Nephron (organoid): ENCODE data around the gene ATAD2B.
"Not testable (repeated sequence)": the region's sequence is repeated elsewhere in the genome, so short reads cannot be mapped to it uniquely, and the experiment has no call there.

Experiments
- H3K27ac Mint-ChIP-seq, 3 experiments: 2 replicates each; pipeline ENCODE4 v1.8.0; 2020; ENCODE audit warnings: mixed read lengths in 3 of 3, mild to moderate bottlenecking in 2 of 3, moderate library complexity in 1 of 3
- H3K27me3 Mint-ChIP-seq: 2 replicates; pipeline ENCODE4 v1.8.0; 2021; ENCODE audit warnings: low read depth, mild to moderate bottlenecking, moderate library complexity, mixed read lengths
- H3K36me3 Mint-ChIP-seq: 2 replicates; pipeline ENCODE4 v1.8.0; 2020; ENCODE audit warnings: low read depth, mixed read lengths
- H3K4me1 Mint-ChIP-seq: 2 replicates; pipeline ENCODE4 v1.8.0; 2020; ENCODE audit warnings: mixed read lengths
- H3K4me3 Mint-ChIP-seq, 3 experiments: 2 replicates each; pipeline ENCODE4 v1.8.0; 2020; ENCODE audit warnings: mild to moderate bottlenecking in 3 of 3, mixed read lengths in 3 of 3, moderate library complexity in 2 of 3
- H3K9me3 Mint-ChIP-seq: 2 replicates; pipeline ENCODE4 v1.8.0; 2020; ENCODE audit warnings: mixed read lengths
- CTCF ChIP-seq, 3 experiments: fragments of 200-600 bp; sonication (generic); IDR thresholded peaks; one replicate each; pipeline ENCODE4 v1.5.0; 2021; ENCODE audit warnings: antibody characterized with exemption in 3 of 3; ENCODE audit not compliant: unreplicated experiment in 3 of 3

The ATAD2B gene

GRCh38 chr2:23789012-23789411 is 137.9 kb downstream of the ATAD2B start:
- Mint-ChIP-seq H3K9me3 (no peaks in the 10 kb centered on the region), H3K27me3 (no peaks in the 10 kb centered on the region), H3K4me1 (no peaks in the 10 kb centered on the region), H3K36me3 (peaks cover 44% of the 10 kb centered on the region), H3K27ac (no peak overlapping the region), H3K4me3 (no peak overlapping the region)
- no peak for TF ChIP-seq CTCF (IDR thresholded peaks at IDR 0.05; ENCODE audit: unreplicated experiment in 3 of 3)

- Mint-ChIP-seq H3K27me3 (no peaks in the 10 kb centered on the region), H3K4me1 (no peaks in the 10 kb centered on the region), H3K4me3 (no peak overlapping the region), H3K9me3 (no peaks in the 10 kb centered on the region), H3K36me3 (peaks cover 40% of the 10 kb centered on the region), H3K27ac (no peak overlapping the region)
- no peak for TF ChIP-seq CTCF (IDR thresholded peaks at IDR 0.05; ENCODE audit: unreplicated experiment in 3 of 3)
These were observed 138.8 kb downstream of the ATAD2B start for GRCh38 chr2:23788100-23788499.

- Mint-ChIP-seq H3K9me3 (no peaks in the 10 kb centered on the region), H3K36me3 (peaks cover 36% of the 10 kb centered on the region), H3K4me3 (no peak overlapping the region), H3K27ac (no peak overlapping the region), H3K4me1 (peaks cover 5% of the 10 kb centered on the region), H3K27me3 (no peaks in the 10 kb centered on the region)
- no peak for TF ChIP-seq CTCF (IDR thresholded peaks at IDR 0.05; ENCODE audit: unreplicated experiment in 3 of 3)
These were observed 142.0 kb downstream of the ATAD2B start for GRCh38 chr2:23784971-23785370.

GRCh38 chr2:23782646-23783045 is 144.3 kb downstream of the ATAD2B start:
- TF ChIP-seq CTCF (IDR thresholded peaks at IDR 0.05; ENCODE audit: unreplicated experiment in 3 of 3), result no peak
- Mint-ChIP-seq H3K4me1 (peaks cover 5% of the 10 kb centered on the region), H3K27me3 (no peaks in the 10 kb centered on the region), H3K9me3 (no peaks in the 10 kb centered on the region), H3K4me3 (no peak overlapping the region), H3K27ac (no peak overlapping the region), H3K36me3 (peaks cover 26% of the 10 kb centered on the region)

GRCh38 chr2:23782126-23782525 is 144.8 kb downstream of the ATAD2B start:
- no peak overlapping the region for H3K27ac Mint-ChIP-seq
- no peak overlapping the region for H3K4me3 Mint-ChIP-seq
- H3K27me3 Mint-ChIP-seq, result no peaks in the 10 kb centered on the region
- H3K4me1 Mint-ChIP-seq, result peaks cover 5% of the 10 kb centered on the region
- no peaks in the 10 kb centered on the region for H3K9me3 Mint-ChIP-seq
- peaks cover 27% of the 10 kb centered on the region for H3K36me3 Mint-ChIP-seq
- no peak for TF ChIP-seq CTCF (IDR thresholded peaks at IDR 0.05; ENCODE audit: unreplicated experiment in 3 of 3)

GRCh38 chr2:23780465-23780864 is 146.5 kb downstream of the ATAD2B start:
- H3K4me1 Mint-ChIP-seq, H3K27me3 Mint-ChIP-seq, H3K27ac Mint-ChIP-seq, H3K9me3 Mint-ChIP-seq, H3K4me3 Mint-ChIP-seq: not testable (repeated sequence)
- H3K36me3 Mint-ChIP-seq, result peaks cover 39% of the 10 kb centered on the region
